SK-N-SH treated with all-trans-retinoic acid at 6 μM for 48 hours (cell line): Measurements from ENCODE around the gene PRPF19.

Source experiments
- ATAC-seq: fragments of 200-7000 bp; cut with Tn5 transposase; 3 replicates; pipeline ENCODE4 v1.9.1; 2020; ENCODE audit warnings: mild to moderate bottlenecking, moderate library complexity
- BACH2 ChIP-seq: fragments of 250-450 bp; sonication (Bioruptor Pico); IDR thresholded peaks from 2 replicates; pipeline ENCODE4 v1.9.0; 2021; ENCODE audit warnings: mild to moderate bottlenecking, borderline replicate concordance
- CSDC2 ChIP-seq: fragments of 250-450 bp; sonication (Bioruptor Pico); IDR thresholded peaks from 2 replicates; pipeline ENCODE4 v1.5.0; 2020; ENCODE audit warnings: mild to moderate bottlenecking, moderate library complexity
- ESRRG ChIP-seq: fragments of 250-450 bp; sonication (Bioruptor Pico); IDR thresholded peaks from 2 replicates; pipeline ENCODE4 v1.6.1; 2021; ENCODE audit warnings: mild to moderate bottlenecking
- GLIS3 ChIP-seq: fragments of 250-450 bp; sonication (Bioruptor Pico); IDR thresholded peaks from 2 replicates; pipeline ENCODE4 v1.5.0; 2020; ENCODE audit warnings: mild to moderate bottlenecking, moderate library complexity
- ISL1 ChIP-seq: fragments of 250-450 bp; sonication (Bioruptor Pico); IDR thresholded peaks from 2 replicates; pipeline ENCODE4 v2.1.2; 2022; ENCODE audit warnings: mild to moderate bottlenecking, moderate library complexity
- OSR1 ChIP-seq: fragments of 250-450 bp; sonication (Bioruptor Pico); IDR thresholded peaks from 2 replicates; pipeline ENCODE4 v1.8.0; 2022; ENCODE audit warnings: moderate library complexity, mild to moderate bottlenecking, inconsistent platforms
- PPARA ChIP-seq: fragments of 250-450 bp; sonication (Bioruptor Pico); IDR thresholded peaks from 2 replicates; pipeline ENCODE4 v1.5.0; 2020; ENCODE audit warnings: mild to moderate bottlenecking, borderline replicate concordance
- RARB ChIP-seq: fragments of 250-450 bp; sonication (Bioruptor Pico); IDR thresholded peaks from 2 replicates; pipeline ENCODE4 v1.8.0; 2021; ENCODE audit warnings: mild to moderate bottlenecking, moderate library complexity
- SNAI2 ChIP-seq: fragments of 250-450 bp; sonication (Bioruptor Pico); IDR thresholded peaks from 2 replicates; pipeline ENCODE4 v1.5.0; 2020; ENCODE audit warnings: mild to moderate bottlenecking, moderate library complexity
- TCF4 ChIP-seq: fragments of 250-450 bp; sonication (Bioruptor Pico); IDR thresholded peaks from 2 replicates; pipeline ENCODE4 v1.8.0; 2021; ENCODE audit warnings: mild to moderate bottlenecking, moderate library complexity, borderline replicate concordance
- ZC3H10 ChIP-seq: fragments of 250-450 bp; sonication (Bioruptor Pico); IDR thresholded peaks from 2 replicates; pipeline ENCODE4 v1.5.1; 2021; ENCODE audit warnings: mild to moderate bottlenecking, moderate library complexity
- ZFP3 ChIP-seq: fragments of 250-450 bp; sonication (Bioruptor Pico); IDR thresholded peaks from 2 replicates; pipeline ENCODE4 v1.5.0; 2020; ENCODE audit warnings: mild to moderate bottlenecking, moderate library complexity
- ZNF565 ChIP-seq: fragments of 450-650 bp; formaldehyde crosslinking; conservative IDR thresholded peaks from 2 replicates; pipeline ENCODE4 v1.5.0; 2020; ENCODE audit warnings: low read depth, mild to moderate bottlenecking, moderate library complexity
- ZNF70 ChIP-seq: fragments of 450-650 bp; formaldehyde crosslinking; IDR thresholded peaks from 2 replicates; pipeline ENCODE4 v1.5.0; 2020; ENCODE audit warnings: mild to moderate bottlenecking, moderate library complexity
- ZNF8 ChIP-seq: fragments of 450-650 bp; formaldehyde crosslinking; IDR thresholded peaks from 2 replicates; pipeline ENCODE4 v1.5.0; 2020; ENCODE audit warnings: mild to moderate bottlenecking, moderate library complexity
- TF ChIP-seq, protein P1 (sequence below): fragments of 250-450 bp; sonication (Bioruptor Pico); IDR thresholded peaks from 2 replicates; pipeline ENCODE4 v1.5.1; 2021; ENCODE audit warnings: mild to moderate bottlenecking, moderate library complexity
- TF ChIP-seq, protein P2 (sequence below): fragments of 250-450 bp; sonication (Bioruptor Pico); IDR thresholded peaks from 2 replicates; pipeline ENCODE4 v1.8.0; 2021; ENCODE audit warnings: low read depth, mild to moderate bottlenecking, moderate library complexity, borderline replicate concordance
- TF ChIP-seq, protein P3 (sequence below): fragments of 250-450 bp; sonication (Bioruptor Pico); IDR thresholded peaks from 2 replicates; pipeline ENCODE4 v1.8.0; 2020; ENCODE audit warnings: mild to moderate bottlenecking, moderate library complexity, borderline replicate concordance
- TF ChIP-seq, protein P4 (sequence below): fragments of 250-450 bp; sonication (Bioruptor Pico); IDR thresholded peaks from 2 replicates; pipeline ENCODE4 v1.5.0; 2020; ENCODE audit warnings: mild to moderate bottlenecking, moderate library complexity
- TF ChIP-seq, protein P5 (sequence below): fragments of 250-450 bp; sonication (Bioruptor Pico); IDR thresholded peaks from 2 replicates; pipeline ENCODE4 v1.5.1; 2020; ENCODE audit warnings: low read depth, mild to moderate bottlenecking, moderate library complexity

PRPF19 gene

DNA sequence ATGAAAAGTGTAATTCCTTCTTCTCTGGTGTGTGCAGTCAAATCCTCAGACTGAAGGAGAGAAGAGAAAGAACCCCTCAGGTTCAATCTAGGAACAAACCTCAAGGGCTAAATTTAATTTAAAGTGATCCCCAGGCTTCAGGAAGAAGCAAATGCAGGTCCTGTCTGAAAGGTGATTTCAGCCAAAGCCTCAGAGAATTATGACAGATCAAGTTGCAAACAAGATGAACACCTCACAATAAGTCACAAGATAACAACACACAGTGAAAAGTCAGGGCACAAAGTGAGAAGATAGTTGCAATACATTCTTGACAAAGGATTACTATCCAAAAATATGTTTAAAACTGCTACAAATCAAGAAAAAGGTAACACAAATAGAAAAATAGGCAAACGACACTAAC is 27.3 kb downstream of the PRPF19 start (continued):
- TF ChIP-seq, protein P1, sequence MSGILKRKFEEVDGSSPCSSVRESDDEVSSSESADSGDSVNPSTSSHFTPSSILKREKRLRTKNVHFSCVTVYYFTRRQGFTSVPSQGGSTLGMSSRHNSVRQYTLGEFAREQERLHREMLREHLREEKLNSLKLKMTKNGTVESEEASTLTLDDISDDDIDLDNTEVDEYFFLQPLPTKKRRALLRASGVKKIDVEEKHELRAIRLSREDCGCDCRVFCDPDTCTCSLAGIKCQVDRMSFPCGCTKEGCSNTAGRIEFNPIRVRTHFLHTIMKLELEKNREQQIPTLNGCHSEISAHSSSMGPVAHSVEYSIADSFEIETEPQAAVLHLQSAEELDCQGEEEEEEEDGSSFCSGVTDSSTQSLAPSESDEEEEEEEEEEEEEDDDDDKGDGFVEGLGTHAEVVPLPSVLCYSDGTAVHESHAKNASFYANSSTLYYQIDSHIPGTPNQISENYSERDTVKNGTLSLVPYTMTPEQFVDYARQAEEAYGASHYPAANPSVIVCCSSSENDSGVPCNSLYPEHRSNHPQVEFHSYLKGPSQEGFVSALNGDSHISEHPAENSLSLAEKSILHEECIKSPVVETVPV = no peak
- TF ChIP-seq, protein P2, sequence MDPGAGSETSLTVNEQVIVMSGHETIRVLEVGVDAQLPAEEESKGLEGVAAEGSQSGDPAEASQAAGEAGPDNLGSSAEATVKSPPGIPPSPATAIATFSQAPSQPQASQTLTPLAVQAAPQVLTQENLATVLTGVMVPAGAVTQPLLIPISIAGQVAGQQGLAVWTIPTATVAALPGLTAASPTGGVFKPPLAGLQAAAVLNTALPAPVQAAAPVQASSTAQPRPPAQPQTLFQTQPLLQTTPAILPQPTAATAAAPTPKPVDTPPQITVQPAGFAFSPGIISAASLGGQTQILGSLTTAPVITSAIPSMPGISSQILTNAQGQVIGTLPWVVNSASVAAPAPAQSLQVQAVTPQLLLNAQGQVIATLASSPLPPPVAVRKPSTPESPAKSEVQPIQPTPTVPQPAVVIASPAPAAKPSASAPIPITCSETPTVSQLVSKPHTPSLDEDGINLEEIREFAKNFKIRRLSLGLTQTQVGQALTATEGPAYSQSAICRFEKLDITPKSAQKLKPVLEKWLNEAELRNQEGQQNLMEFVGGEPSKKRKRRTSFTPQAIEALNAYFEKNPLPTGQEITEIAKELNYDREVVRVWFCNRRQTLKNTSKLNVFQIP (CRISPR knock-in tag) = no peak
- TF ChIP-seq ESRRG (CRISPR knock-in tag) (no peak), GLIS3 (CRISPR knock-in tag) (no peak), TCF4 (CRISPR knock-in tag) (no peak), OSR1 (CRISPR knock-in tag) (no peak), ZNF565 (CRISPR knock-in tag) (no peak), BACH2 (CRISPR knock-in tag) (no peak), CSDC2 (CRISPR knock-in tag) (no peak), SNAI2 (CRISPR knock-in tag) (no peak)

DNA sequence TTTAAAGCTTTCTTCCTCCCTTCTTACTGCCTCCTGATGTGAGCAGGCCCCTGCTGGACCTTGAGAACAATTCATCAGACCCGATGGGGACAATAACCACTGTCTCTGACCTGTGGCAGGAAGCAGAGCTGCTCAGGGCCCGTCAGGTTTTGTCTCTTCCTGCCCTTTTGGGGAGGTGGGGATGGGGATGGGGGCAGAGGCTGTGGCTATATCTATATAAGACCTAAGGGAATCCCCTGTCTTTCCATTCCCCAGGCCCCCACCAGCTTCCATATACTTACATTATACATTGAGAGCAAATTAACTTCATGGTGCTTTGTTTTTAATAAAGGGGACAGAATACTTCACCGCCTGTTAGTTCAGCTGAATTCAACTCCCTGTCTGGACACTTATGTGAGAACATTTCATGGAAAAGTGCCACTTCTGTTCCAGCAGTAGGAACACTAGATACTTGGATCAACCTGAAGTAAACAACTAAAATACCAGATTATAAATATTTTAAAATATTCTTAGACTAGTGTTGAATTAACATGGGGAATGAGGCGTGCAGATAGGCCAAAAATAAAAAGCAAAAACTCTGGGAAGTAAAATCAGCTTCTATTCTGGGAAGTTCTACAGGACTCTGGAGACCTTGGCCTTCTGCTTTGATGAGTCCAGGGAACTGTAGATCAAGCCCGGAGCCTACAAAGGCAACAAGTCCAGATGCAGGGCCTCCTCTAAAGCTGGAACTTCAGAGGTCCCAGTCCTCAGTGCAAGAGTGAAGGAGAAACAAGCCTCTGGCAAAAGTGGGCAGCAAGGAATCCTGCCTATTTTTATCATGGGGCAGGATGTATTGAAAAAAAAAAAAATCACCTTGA is 27.9 kb downstream of the PRPF19 start:
- TF ChIP-seq, protein P3, sequence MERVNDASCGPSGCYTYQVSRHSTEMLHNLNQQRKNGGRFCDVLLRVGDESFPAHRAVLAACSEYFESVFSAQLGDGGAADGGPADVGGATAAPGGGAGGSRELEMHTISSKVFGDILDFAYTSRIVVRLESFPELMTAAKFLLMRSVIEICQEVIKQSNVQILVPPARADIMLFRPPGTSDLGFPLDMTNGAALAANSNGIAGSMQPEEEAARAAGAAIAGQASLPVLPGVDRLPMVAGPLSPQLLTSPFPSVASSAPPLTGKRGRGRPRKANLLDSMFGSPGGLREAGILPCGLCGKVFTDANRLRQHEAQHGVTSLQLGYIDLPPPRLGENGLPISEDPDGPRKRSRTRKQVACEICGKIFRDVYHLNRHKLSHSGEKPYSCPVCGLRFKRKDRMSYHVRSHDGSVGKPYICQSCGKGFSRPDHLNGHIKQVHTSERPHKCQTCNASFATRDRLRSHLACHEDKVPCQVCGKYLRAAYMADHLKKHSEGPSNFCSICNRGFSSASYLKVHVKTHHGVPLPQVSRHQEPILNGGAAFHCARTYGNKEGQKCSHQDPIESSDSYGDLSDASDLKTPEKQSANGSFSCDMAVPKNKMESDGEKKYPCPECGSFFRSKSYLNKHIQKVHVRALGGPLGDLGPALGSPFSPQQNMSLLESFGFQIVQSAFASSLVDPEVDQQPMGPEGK (CRISPR knock-in tag) = no peak
- TF ChIP-seq ESRRG (CRISPR knock-in tag) (no peak), ISL1 (CRISPR knock-in tag) (no peak), PPARA (CRISPR knock-in tag) (no peak), SNAI2 (CRISPR knock-in tag) (no peak), CSDC2 (CRISPR knock-in tag) (no peak), ZNF565 (CRISPR knock-in tag) (no peak)
- TF ChIP-seq, protein P2 (CRISPR knock-in tag) = no peak
- TF ChIP-seq, all 23 proteins: peak for 0
- no peak for ATAC-seq

DNA sequence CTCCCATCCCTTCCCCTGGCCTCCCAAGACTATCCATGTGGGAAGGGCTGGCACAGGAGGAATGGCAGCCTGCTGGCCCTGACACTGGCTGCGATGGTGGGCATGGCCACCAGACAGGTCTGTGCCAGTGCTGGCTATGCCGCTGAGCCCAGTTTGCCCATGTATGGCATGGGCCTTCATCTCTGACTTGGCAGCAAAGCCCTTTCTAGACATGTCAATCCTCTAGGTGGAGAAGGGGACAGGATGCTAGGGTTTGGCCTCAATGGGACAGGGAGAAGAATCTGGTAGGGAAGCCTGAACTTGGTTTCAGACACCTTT is 30.3 kb downstream of the PRPF19 start:
- no peak for TF ChIP-seq ZFP3 (CRISPR knock-in tag)
- no peak for ATAC-seq

DNA sequence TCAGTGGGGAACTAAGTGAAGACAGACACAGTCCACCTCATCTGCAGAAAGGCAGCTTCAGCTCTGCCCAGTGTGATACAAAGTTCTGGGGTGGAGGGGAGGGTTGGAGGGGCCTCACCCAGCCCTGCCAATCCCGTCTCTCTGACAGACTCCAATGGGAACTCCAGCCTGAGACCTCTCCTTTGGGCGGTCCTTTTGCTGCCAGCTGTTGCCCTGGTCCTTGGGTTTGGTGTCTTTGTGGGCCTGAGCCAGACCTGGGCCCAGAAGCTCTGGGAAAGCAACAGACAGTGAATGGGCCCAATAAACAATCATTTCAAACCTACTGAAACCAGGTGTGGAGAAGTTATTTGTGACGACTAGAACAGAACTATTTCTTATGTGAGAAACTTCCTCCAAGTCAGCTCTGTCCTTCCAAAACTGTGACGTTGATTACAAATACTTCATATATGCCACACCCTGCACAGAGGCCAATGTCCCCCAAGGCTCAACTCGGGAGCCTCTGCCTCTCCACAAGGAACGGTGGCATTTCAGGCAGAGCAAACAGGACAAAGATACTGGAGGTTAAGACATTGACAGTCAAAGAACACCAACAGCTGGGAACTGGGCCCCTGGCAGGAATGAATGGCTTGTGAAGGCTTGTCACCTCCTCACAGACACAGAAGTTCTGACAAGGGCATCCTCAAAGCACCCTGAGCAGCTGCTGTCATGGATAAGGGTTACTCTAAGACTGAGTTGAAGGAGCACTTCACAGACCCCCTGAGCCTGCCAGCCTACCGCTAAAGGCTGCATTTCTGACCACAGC is 30.8 kb downstream of the PRPF19 start:
- ATAC-seq = no peak

More for the DNA sequence above, 30.8 kb downstream of the PRPF19 start:
- TF ChIP-seq OSR1 (CRISPR knock-in tag) = no peak
- TF ChIP-seq, protein P4, sequence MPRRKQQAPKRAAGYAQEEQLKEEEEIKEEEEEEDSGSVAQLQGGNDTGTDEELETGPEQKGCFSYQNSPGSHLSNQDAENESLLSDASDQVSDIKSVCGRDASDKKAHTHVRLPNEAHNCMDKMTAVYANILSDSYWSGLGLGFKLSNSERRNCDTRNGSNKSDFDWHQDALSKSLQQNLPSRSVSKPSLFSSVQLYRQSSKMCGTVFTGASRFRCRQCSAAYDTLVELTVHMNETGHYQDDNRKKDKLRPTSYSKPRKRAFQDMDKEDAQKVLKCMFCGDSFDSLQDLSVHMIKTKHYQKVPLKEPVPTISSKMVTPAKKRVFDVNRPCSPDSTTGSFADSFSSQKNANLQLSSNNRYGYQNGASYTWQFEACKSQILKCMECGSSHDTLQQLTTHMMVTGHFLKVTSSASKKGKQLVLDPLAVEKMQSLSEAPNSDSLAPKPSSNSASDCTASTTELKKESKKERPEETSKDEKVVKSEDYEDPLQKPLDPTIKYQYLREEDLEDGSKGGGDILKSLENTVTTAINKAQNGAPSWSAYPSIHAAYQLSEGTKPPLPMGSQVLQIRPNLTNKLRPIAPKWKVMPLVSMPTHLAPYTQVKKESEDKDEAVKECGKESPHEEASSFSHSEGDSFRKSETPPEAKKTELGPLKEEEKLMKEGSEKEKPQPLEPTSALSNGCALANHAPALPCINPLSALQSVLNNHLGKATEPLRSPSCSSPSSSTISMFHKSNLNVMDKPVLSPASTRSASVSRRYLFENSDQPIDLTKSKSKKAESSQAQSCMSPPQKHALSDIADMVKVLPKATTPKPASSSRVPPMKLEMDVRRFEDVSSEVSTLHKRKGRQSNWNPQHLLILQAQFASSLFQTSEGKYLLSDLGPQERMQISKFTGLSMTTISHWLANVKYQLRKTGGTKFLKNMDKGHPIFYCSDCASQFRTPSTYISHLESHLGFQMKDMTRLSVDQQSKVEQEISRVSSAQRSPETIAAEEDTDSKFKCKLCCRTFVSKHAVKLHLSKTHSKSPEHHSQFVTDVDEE (CRISPR knock-in tag) = no peak
- TF ChIP-seq RARB (CRISPR knock-in tag) = no peak
- no peak for TF ChIP-seq PPARA (CRISPR knock-in tag)
- no peak for TF ChIP-seq BACH2 (CRISPR knock-in tag)
- no peak for TF ChIP-seq ZFP3 (CRISPR knock-in tag)
- TF ChIP-seq ZC3H10 = no peak
- no peak for TF ChIP-seq SNAI2 (CRISPR knock-in tag)
- no peak for TF ChIP-seq ZNF8
- TF ChIP-seq, protein P1 = no peak
- no peak for TF ChIP-seq ZNF70
- TF ChIP-seq, protein P5, sequence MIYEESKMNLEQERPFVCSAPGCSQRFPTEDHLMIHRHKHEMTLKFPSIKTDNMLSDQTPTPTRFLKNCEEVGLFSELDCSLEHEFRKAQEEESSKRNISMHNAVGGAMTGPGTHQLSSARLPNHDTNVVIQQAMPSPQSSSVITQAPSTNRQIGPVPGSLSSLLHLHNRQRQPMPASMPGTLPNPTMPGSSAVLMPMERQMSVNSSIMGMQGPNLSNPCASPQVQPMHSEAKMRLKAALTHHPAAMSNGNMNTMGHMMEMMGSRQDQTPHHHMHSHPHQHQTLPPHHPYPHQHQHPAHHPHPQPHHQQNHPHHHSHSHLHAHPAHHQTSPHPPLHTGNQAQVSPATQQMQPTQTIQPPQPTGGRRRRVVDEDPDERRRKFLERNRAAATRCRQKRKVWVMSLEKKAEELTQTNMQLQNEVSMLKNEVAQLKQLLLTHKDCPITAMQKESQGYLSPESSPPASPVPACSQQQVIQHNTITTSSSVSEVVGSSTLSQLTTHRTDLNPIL = no peak
- TF ChIP-seq, all 23 proteins: peak for 0
